Keratinocyte (primary cell): Measurements from ENCODE around the gene SAYSD1.

Source experiments
- EZH2 ChIP-seq: IDR thresholded peaks from one replicate; pipeline ENCODE4 v1.6.1; 2012; ENCODE audit warnings: inconsistent platforms, mild to moderate bottlenecking, low read length, moderate library complexity
- TF ChIP-seq, protein P1 (sequence below), 3 experiments: IDR thresholded peaks in 1 of 3; conservative IDR thresholded peaks in 1 of 3; optimal IDR thresholded peaks in 1 of 3; 2 replicates in 2 of 3; 3 replicates in 1 of 3; pipeline versions ENCODE3 to v1.5.1; 2011; ENCODE audit warnings: low read length in 3 of 3, mild to moderate bottlenecking in 3 of 3, moderate library complexity in 2 of 3, control low read depth in 1 of 3, inconsistent platforms in 1 of 3; ENCODE audit not compliant: insufficient read depth in 2 of 3; ENCODE audit errors: extremely low read depth in 1 of 3

DNA sequence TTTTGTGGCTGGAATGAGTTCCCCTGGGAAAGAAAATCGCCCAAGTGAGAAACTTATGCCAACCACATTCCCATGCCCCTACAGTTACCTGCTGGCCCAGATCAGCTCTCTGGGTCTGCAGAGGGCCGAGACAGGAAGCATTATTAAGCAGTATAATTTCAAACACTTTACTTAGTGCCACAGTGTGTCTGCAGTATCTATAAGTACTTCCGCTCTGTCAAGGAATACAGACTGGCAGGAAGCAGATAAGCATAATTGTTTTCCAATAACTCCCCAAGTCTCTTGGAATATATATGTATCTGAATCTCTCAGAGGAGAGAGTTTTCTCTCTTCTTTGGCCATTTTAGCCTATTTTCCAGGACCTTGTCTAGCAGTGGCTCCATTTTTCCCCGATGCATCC, 24.9 kb downstream of the SAYSD1 start:
- TF ChIP-seq, protein P1, sequence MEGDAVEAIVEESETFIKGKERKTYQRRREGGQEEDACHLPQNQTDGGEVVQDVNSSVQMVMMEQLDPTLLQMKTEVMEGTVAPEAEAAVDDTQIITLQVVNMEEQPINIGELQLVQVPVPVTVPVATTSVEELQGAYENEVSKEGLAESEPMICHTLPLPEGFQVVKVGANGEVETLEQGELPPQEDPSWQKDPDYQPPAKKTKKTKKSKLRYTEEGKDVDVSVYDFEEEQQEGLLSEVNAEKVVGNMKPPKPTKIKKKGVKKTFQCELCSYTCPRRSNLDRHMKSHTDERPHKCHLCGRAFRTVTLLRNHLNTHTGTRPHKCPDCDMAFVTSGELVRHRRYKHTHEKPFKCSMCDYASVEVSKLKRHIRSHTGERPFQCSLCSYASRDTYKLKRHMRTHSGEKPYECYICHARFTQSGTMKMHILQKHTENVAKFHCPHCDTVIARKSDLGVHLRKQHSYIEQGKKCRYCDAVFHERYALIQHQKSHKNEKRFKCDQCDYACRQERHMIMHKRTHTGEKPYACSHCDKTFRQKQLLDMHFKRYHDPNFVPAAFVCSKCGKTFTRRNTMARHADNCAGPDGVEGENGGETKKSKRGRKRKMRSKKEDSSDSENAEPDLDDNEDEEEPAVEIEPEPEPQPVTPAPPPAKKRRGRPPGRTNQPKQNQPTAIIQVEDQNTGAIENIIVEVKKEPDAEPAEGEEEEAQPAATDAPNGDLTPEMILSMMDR (optimal IDR thresholded peaks at IDR 0.05 in 1 of 3, IDR thresholded peaks at IDR 0.05 in 1 of 3, conservative IDR thresholded peaks at IDR 0.05 in 1 of 3; ENCODE audit: extremely low read depth in 1 of 3, insufficient read depth in 2 of 3, low read length in 3 of 3): no peak
- no peak for TF ChIP-seq EZH2
